Ovary (tissue), 9 donors: ENCODE data around the gene SSPN. TPM values are rescaled to one million over a fixed set of nuclear protein-coding genes. Genes with fewer than 3 reads are reported as not detected.

Source experiments
- DNase-seq, 5 donors: peaks; one replicate each; pipeline ENCODE4 v3.0.0-alpha.2; 2019 to 2020
- H3K27ac ChIP-seq, 2 donors: fragments of 200-600 bp; one replicate each; pipeline versions ENCODE4 v1.5.1 to v1.8.0; 2019 to 2022
- H3K27me3 ChIP-seq: fragments of 200-600 bp; one replicate; pipeline ENCODE4 v1.8.0; 2022
- H3K36me3 ChIP-seq: fragments of 200-600 bp; sonication (generic); one replicate; pipeline ENCODE4 v1.5.1; 2019
- H3K4me1 ChIP-seq: one replicate; pipeline ENCODE4 v1.8.1; 2013; ENCODE audit warnings: mild to moderate bottlenecking, moderate library complexity; ENCODE audit not compliant: insufficient read depth
- H3K4me3 ChIP-seq: fragments of 200-600 bp; sonication (generic); one replicate; pipeline ENCODE4 v1.5.1; 2017
- H3K9me3 ChIP-seq, 2 donors: fragments of 200-600 bp in 1 of 2; sonication (generic) in 1 of 2; one replicate each; pipeline versions ENCODE4 v1.5.1 to v1.8.1; 2013 to 2019; ENCODE audit warnings: mild to moderate bottlenecking in 1 of 2, moderate library complexity in 1 of 2
- EP300 ChIP-seq: sonication (generic); formaldehyde crosslinking; IDR thresholded peaks from one replicate; pipeline ENCODE4 v1.6.1; 2017; ENCODE audit warnings: antibody characterized with exemption
- POLR2A ChIP-seq: fragments of 450-650 bp; IDR thresholded peaks from one replicate; pipeline ENCODE4 v1.6.1; 2017; ENCODE audit warnings: antibody characterized with exemption, mild to moderate bottlenecking, moderate library complexity
- WGBS, 3 donors: extraction: QIAGEN DNeasy Blood & Tissue Kit in 1 of 3; methylation state at CpG; one replicate each; pipeline versions ENCODE4 v1.1.5 to v1.1.7; 2013 to 2017; 5-methylcytosine and 5-hydroxymethylcytosine counted together
- intact Hi-C, 4 donors: fragments of 100-400 bp; cut with DNase I; formaldehyde crosslinking; loops; one replicate each; pipeline versions ENCODE4 v1.11.0 to v1.15.1; 2022 to 2023
- polyA plus RNA-seq, 2 donors: library from polyadenylated mRNA; stranded (reverse); fragments of 200-250 nt in 1 of 2; fragments of 350-450 nt in 1 of 2; fragmentation: Illumina TruSeq in 1 of 2; extraction: RNeasy Lipid Tissue Mini Kit (QIAGEN cat#74804) in 1 of 2; gene quantifications; one replicate each; pipeline ENCODE4 v1.2.3, GENCODE V29; 2013 to 2014
- total RNA-seq, 7 donors: library from RNA; depleted of rRNA in 2 of 7; stranded (reverse); fragments of >200 nt in 2 of 7; fragmentation: NEBNext Ultra II Directional in 3 of 7; extraction: Animal tissue kit (Norgen Biotek cat#: 25700) in 3 of 7; gene quantifications; one replicate each; pipeline versions ENCODE4 v1.1.0 to v1.2.4, GENCODE V29; 2016 to 2023
- TF ChIP-seq, protein P1 (sequence below), 3 donors: fragments of 450-650 bp in 2 of 3; fragments of 200-600 bp in 1 of 3; IDR thresholded peaks; one replicate each; pipeline versions ENCODE4 v1.5.1 to v1.8.0; 2016 to 2022; ENCODE audit warnings: antibody characterized with exemption in 3 of 3, mild to moderate bottlenecking in 1 of 3
- donor health status: DM: no; HTN: no; CAD: no; lungs with moderate emphysema.
- donor health status: DM: no; HTN: no; CAD: no.
- donor health status: Bipolar disorder and iron deficiency.
- donor health status: DM: yes; HTN: yes; CAD: no.
- donor health status: DM: no; HTN: no; CAD: no.
- donor health status: DM: yes; HTN: yes; CAD: no.

SSPN gene
- total and polyA plus RNA-seq, 9 donors, result 17.0 to 68.0 (median 38.2) TPM

GRCh38 chr12:26255893-26256645 is 60.7 kb downstream of the SSPN start:
- 85 to 98% (median 88%) methylated on average over 7 of the region's 7 CpGs for WGBS, 3 donors
- intact Hi-C loops, result no loop called here
- DNase-seq, result no peak

GRCh38 chr12:26264215-26264838 is 69.0 kb downstream of the SSPN start:
- H3K4me1 ChIP-seq, result no peaks in the 10 kb centered on the region
- H3K9me3 ChIP-seq, result no peaks in the 10 kb centered on the region
- intact Hi-C loops, result no loop called here
- no peak for DNase-seq
- no peak overlapping the region for H3K4me3 ChIP-seq
- H3K27ac ChIP-seq, result no peak overlapping the region
- WGBS, 3 donors, result 88 to 98% (median 93%) methylated on average over 2 of the region's 2 CpGs
- H3K27me3 ChIP-seq, result no peaks in the 10 kb centered on the region
- no peaks in the 10 kb centered on the region for H3K36me3 ChIP-seq
- TF ChIP-seq, protein P1, sequence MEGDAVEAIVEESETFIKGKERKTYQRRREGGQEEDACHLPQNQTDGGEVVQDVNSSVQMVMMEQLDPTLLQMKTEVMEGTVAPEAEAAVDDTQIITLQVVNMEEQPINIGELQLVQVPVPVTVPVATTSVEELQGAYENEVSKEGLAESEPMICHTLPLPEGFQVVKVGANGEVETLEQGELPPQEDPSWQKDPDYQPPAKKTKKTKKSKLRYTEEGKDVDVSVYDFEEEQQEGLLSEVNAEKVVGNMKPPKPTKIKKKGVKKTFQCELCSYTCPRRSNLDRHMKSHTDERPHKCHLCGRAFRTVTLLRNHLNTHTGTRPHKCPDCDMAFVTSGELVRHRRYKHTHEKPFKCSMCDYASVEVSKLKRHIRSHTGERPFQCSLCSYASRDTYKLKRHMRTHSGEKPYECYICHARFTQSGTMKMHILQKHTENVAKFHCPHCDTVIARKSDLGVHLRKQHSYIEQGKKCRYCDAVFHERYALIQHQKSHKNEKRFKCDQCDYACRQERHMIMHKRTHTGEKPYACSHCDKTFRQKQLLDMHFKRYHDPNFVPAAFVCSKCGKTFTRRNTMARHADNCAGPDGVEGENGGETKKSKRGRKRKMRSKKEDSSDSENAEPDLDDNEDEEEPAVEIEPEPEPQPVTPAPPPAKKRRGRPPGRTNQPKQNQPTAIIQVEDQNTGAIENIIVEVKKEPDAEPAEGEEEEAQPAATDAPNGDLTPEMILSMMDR (IDR thresholded peaks at IDR 0.05), result no peak
- TF ChIP-seq POLR2A, result no peak

More at GRCh38 chr12:26255893-26256645, 60.7 kb downstream of the SSPN start:
- no peaks in the 10 kb centered on the region for H3K36me3 ChIP-seq
- H3K4me1 ChIP-seq, result no peaks in the 10 kb centered on the region
- H3K27me3 ChIP-seq, result no peaks in the 10 kb centered on the region
- peaks cover 0 to 3% of the 10 kb centered on the region in 2 donors for H3K9me3 ChIP-seq
- no peak overlapping the region for H3K27ac ChIP-seq
- no peak overlapping the region for H3K4me3 ChIP-seq
- TF ChIP-seq EP300 (no peak), POLR2A (no peak)
- TF ChIP-seq, protein P1 (IDR thresholded peaks at IDR 0.05), result no peak

DNA sequence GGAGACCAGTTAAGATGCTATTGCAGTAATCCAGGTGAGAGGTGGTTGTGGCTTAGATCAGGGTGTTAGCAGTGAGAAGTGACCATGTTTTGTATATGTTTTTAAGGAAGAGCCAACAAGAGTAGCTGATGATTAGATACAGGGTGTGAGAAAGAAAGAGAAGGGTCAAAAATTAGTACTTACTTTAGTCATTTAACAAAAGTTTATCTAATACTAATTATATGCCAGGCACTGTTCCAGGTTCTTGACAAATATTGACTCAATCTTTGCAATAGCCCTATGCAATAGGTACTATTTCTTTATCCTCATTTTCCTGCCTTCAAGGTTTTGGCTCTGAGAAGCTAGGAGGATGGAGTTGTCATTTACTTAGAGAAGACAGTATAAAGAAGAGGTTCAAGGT is 70.2 kb downstream of the SSPN start:
- Histone ChIP-seq H3K4me3 (no peak overlapping the region), H3K36me3 (no peaks in the 10 kb centered on the region), H3K4me1 (peaks cover 2% of the 10 kb centered on the region), H3K9me3 (no peaks in the 10 kb centered on the region), H3K27ac (no peak overlapping the region), H3K27me3 (no peaks in the 10 kb centered on the region)
- intact Hi-C loops, result no loop called here
- TF ChIP-seq POLR2A, result no peak
- no peak for TF ChIP-seq EP300
- TF ChIP-seq, protein P1 (IDR thresholded peaks at IDR 0.05), result no peak
- DNase-seq, result no peak

GRCh38 chr12:26266881-26267280 is 71.5 kb downstream of the SSPN start:
- DNase-seq, result no peak
- intact Hi-C loops, result no loop called here
- TF ChIP-seq, protein P1 (IDR thresholded peaks at IDR 0.05), result no peak
- no peak for TF ChIP-seq EP300
- TF ChIP-seq POLR2A, result no peak

More at GRCh38 chr12:26266881-26267280, 71.5 kb downstream of the SSPN start:
- H3K9me3 ChIP-seq, result no peaks in the 10 kb centered on the region
- H3K27me3 ChIP-seq, result no peaks in the 10 kb centered on the region
- H3K27ac ChIP-seq, result no peak overlapping the region
- no peaks in the 10 kb centered on the region for H3K36me3 ChIP-seq
- peaks cover 3% of the 10 kb centered on the region for H3K4me1 ChIP-seq
- no peak overlapping the region for H3K4me3 ChIP-seq
